AML-193 (cell line): Measurements from ENCODE around the gene ATP2C2.
A peak's percentile ranks its signal among the peaks of the same experiment; 100 is the strongest.
"Not testable (repeated sequence)": the region's sequence is repeated elsewhere in the genome, so short reads cannot be mapped to it uniquely, and the experiment has no call there.

ENCODE experiments used
- DNase-seq, 2 experiments: peaks; one replicate each; lab custom pipeline; 2025; lab: John Stamatoyannopoulos, UW

ATP2C2 gene

GRCh38 chr16:84421081-84421937 is 53.0 kb downstream of the ATP2C2 start:
- no peak for DNase-seq

GRCh38 chr16:84421938-84422220 is 53.5 kb downstream of the ATP2C2 start:
- no peak for DNase-seq

DNA sequence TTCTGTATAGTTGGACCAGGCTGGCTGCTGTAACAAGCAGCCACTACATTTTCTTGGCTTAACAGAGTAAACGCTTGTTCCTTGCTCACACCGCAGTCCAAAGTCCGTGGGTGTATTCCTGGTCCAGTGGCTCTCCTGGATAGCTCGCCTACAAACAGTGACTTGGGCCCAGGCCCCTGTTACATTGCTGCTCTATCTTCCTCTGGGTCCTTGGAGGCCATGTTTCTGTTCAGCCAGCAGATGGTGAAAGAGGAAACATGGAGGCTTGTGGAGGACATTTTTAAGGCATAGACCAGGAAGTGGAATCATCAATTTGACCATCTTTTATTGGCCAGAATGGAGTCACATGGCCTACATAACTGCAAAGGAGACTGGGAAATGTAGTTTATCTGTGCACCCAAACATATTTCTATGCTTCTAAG is 55.1 kb downstream of the ATP2C2 start:
- DNase-seq: peak; percentile 25 to 41

GRCh38 chr16:84425696-84426095 is 57.4 kb downstream of the ATP2C2 start:
- no peak for DNase-seq

DNA sequence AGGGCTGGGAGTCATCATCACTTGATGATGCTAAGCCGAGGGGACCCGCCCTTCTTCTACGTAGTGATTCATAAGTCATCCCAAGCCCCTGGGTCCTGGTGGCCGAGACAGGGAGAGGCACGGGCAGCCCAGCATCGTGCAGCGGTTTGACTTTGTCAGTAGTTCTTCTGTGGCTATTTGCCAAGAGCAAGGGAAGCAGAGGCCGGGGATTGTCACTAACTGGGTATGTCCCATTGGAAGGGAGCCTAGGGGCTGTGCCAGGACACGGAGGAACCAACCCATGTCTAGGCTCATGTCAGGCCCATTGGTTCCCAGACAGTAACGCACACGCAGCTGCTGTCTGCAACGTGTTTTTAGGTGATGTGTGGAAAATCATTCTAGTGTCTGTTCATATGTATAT is 58.5 kb downstream of the ATP2C2 start:
- no peak for DNase-seq

GRCh38 chr16:84427553-84427952 is 59.2 kb downstream of the ATP2C2 start:
- DNase-seq: no peak

GRCh38 chr16:84430860-84431259 is 62.5 kb downstream of the ATP2C2 start:
- DNase-seq: no peak

GRCh38 chr16:84434800-84435199 is 66.5 kb downstream of the ATP2C2 start:
- DNase-seq: no peak

DNA sequence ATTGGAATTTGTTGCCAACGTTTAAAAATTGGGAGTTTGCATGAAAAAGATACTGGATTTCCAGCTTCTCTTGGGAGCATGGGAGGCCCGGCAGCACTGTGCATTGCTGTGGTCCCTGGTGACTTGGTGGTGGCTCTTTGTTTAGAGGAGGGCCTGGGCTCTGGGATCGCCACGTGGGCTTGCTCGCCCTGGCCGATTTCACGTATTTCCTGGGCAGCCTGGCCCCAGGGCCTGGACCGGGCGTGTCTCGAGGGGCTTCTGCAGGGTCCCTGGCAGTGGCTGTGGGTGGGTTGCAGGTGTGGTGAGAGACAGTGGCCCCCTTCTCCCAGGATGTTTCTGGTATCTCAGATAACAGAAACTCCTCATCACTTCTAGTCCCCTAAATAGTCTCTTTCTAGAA is 67.9 kb downstream of the ATP2C2 start:
- no peak for DNase-seq

DNA sequence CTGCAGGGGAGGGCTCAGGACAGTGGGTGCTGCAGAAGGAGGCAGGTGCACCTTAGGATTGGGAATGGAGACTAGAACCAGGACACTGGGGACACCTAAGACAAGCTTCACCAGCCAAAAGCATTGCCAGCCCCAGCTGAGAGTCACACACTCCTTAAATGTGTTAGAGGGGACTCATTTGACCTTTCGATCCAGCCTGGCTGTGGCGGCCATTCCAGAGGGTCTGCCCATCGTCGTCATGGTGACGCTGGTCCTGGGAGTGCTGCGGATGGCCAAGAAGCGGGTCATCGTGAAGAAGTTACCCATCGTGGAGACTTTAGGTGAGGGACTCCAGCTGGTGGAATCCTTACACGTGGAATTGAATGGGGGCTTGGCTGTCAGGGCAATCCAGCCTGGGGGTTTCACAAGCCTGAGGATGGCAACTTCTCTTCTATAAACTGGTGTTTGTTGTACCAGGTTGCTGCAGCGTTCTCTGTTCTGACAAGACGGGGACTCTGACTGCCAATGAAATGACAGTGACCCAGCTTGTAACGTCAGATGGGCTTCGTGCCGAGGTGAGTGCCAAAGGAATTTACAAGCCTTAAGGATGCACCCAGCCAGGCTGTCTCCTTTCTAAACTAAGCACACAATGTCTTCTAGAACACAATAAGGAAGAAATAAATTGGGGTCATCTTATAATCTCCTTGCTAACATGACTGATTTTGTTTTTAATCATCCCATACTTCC is 70.8 kb downstream of the ATP2C2 start:
- no peak for DNase-seq

DNA sequence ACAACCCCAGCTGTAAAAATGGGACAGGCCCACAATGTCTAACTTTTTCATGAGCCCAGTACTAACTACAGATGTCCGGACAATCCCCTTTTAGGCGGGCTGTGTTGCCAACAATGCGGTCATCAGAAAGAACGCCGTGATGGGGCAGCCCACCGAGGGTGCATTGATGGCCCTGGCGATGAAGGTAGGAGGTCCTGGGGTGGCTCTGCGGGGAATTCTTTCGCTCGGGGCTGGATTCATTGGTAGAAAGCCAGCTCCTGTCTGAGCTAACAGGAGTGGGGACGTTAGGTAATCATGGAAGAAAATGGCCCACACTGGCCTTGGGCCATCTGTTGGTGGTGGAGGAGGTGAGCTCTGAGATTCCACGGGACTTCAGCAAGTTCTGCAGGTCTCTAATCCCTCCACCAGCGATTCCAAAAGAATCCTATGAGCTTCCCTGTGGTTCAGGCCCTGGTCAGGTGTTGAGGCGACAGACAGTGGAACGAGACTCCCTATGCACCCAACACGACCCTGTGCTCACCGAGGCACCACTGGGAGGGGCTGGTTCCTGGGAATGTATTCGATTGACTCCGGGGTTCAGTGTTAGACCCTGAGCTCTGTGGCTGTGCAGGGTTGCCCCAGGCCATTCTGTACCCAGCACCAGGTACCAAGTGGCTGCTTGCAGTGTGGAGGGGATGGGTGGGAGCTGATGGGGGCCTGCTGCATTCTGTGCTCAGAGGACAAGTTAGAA is 74.2 kb downstream of the ATP2C2 start:
- no peak for DNase-seq

DNA sequence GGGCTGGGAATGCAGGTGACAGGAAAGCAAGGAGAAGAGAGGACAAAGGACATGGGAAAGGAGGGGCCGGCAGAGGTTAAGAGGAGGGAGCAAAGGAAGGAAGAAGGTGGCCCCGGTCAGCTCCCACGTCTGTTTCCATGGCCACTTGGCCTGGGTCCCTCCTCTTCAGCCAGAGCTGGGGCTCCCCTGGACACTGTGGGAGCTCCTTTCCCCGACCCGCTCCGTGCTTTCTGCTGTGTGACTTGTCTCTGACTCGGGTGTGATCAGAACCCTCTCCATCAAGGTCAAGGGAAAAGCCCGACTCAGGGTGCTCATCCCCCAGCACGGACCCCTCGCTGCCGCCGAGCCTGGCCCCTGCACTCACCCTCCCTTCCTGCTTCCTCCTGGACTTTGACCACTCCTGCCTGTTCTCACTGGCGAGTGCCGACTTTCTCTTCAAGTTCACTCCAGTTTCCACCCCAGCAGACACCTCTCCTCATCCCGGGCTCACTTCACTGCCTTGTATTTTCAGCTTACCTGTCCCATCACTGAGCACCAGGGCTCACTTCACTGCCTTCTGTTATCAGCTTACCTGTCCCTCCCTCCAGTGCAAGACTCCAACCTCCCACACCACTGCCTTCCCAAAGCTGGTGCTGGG is 74.9 kb downstream of the ATP2C2 start:
- no peak for DNase-seq

- DNase-seq: no peak
Measured at GRCh38 chr16:84444476-84444875, 76.1 kb downstream of the ATP2C2 start.

DNA sequence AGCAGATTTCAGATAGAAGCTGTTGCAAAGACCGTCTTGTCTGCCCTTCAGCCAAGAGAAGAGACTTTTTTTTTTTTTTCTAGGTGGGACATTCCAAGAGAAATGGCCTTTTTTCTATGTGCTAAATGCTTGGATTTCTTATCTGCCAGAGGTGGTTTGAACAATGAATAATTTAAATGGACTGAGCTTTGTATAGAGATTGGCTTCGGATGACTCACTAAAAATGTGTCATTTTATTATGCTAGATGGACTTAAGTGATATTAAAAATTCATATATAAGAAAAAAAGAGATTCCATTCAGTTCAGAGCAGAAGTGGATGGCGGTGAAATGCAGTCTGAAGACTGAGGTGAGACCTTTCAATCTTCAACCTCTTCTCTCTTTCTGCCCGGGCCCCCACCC is 77.7 kb downstream of the ATP2C2 start:
- DNase-seq: no peak

DNA sequence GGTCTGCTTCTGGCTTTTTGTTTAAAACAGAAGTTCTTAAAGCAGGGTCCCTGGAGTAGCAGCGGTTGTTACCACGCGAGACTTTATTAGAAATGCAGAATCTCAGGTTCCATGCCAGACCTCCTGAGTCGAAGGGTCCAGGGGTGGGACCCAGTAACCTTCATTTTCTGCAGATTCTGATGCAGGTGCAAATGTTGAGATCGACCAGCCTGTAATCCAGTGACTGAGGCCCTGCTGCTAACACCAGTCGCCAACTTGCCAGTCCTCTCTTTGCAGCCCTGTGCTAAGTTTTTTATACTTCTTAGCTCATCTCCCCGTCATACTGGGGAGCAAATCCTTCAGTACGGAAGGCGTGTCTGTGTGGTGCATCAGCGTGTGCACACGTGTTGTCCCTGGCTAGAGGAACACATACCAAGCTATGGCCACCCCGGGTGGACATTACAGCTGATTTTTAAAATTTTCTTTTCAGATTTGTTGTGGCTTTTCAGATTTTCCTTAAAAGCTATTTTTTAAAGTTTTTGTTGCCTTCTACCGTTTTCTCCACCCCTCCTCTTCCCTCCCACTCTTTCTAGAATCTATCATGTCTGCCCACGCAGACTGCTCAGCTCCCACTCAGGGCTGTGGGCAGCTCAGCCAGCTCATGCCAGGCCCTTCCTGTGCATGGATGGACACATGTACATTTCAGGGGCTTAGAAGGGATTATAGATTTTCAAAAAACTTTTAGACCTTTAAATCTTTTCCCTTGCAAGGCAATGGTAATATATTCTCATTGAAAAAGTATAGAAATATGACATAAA is 78.5 kb downstream of the ATP2C2 start:
- DNase-seq: no peak

- no peak for DNase-seq
Measured at GRCh38 chr16:84448444-84448843, 80.1 kb downstream of the ATP2C2 start.

- DNase-seq: no peak
Measured at GRCh38 chr16:84449156-84450140, 81.1 kb downstream of the ATP2C2 start.

GRCh38 chr16:84450176-84450865 is 82.0 kb downstream of the ATP2C2 start:
- DNase-seq: no peak

DNA sequence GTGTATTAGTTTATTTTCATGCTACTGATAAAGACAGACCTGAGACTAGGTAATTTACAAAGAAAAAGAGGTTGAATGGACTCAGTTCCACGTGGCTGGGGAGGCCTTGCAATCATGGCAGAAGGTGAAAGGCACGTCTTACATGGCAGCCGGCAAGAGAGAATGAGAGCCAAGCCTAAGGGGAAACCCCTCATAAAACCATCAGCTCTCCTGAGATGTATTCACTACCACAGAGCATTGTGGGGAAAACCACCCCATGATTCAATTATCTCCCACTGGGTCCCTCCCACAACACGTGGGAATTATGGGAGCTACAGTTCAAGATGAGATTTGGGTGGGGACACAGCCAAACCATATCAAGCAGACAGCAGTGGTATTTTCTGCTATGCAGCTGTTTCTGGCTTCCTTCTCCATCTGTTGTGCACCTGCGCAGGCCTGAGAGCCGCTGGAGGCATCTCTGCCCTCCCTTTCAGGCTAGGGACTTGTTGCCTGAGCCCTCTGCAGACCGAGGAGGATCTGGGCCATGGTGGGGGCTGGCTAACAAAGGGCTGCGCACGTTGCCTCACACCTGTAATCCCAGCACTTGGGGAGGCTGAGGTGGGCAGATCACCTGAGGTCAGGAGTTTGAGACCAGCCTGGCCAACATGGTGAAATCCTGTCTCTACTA is 82.8 kb downstream of the ATP2C2 start:
- not testable (repeated sequence) for DNase-seq
